ENCODE data around the gene LCE3E. TPM values are rescaled to one million over a fixed set of nuclear protein-coding genes. Genes with fewer than 3 reads are reported as not detected.

Gene LCE3E
- polyA plus RNA-seq, 1 donor, result not detected

DNA sequence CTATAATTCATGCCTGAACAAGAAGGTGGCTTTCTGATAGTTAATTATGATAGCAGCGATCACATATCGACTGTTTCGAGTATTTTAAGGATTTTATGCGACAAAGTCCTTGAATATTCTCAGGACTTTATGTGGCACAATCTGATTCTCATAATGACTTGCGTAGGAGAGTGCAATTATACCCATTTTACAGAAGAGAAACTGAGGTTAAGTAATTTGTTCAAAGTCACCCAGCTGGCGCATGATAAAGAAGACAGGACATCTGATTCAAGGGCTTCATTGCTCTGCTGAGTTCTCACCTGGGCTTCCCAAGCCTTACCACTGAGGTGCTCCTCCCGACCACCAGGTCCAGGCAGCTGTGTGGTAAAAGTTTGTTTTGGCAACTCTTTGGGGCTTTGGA, 50.5 kb downstream of the LCE3E start:
- DNase-seq, result no peak

Other genes starting within 250 kb of the LCE3E start
- gene FLG, start 241.5 kb downstream of the LCE3E start, polyA plus RNA-seq (ENCODE audit: insufficient read length), result 4.4 TPM
- 0.40 TPM for gene FLG2, start 206.8 kb downstream of the LCE3E start, polyA plus RNA-seq (ENCODE audit: insufficient read length)
- gene CRNN, start 152.5 kb downstream of the LCE3E start, polyA plus RNA-seq (ENCODE audit: insufficient read length), result not detected
- gene LCE5A, start 56.0 kb downstream of the LCE3E start, polyA plus RNA-seq (ENCODE audit: insufficient read length), result 0.17 TPM
- not detected for gene CRCT1, start 52.3 kb downstream of the LCE3E start, polyA plus RNA-seq (ENCODE audit: insufficient read length)
- not detected for gene LCE3D, start 13.7 kb upstream of the LCE3E start, polyA plus RNA-seq (ENCODE audit: insufficient read length)
- gene LCE3C, start 33.5 kb upstream of the LCE3E start, polyA plus RNA-seq (ENCODE audit: insufficient read length), result not detected
- gene LCE3B, start 47.0 kb upstream of the LCE3E start, polyA plus RNA-seq (ENCODE audit: insufficient read length), result not detected
- gene LCE3A, start 56.3 kb upstream of the LCE3E start, polyA plus RNA-seq (ENCODE audit: insufficient read length), result not detected
- not detected for gene LCE2D, start 96.6 kb upstream of the LCE3E start, polyA plus RNA-seq (ENCODE audit: insufficient read length)
- gene LCE2C, start 108.5 kb upstream of the LCE3E start, polyA plus RNA-seq (ENCODE audit: insufficient read length), result not detected
- gene LCE2B, start 119.3 kb upstream of the LCE3E start, polyA plus RNA-seq (ENCODE audit: insufficient read length), result not detected
- not detected for gene LCE2A, start 131.6 kb upstream of the LCE3E start, polyA plus RNA-seq (ENCODE audit: insufficient read length)
- not detected for gene LCE4A, start 141.4 kb upstream of the LCE3E start, polyA plus RNA-seq (ENCODE audit: insufficient read length)
- gene KPRP, start 191.2 kb upstream of the LCE3E start, polyA plus RNA-seq (ENCODE audit: insufficient read length), result not detected
- gene LCE1F, start 208.4 kb upstream of the LCE3E start, polyA plus RNA-seq (ENCODE audit: insufficient read length), result not detected
- not detected for gene LCE1E, start 219.5 kb upstream of the LCE3E start, polyA plus RNA-seq (ENCODE audit: insufficient read length)
- not detected for gene LCE1D, start 229.9 kb upstream of the LCE3E start, polyA plus RNA-seq (ENCODE audit: insufficient read length)
- not detected for gene LCE1C, start 239.9 kb upstream of the LCE3E start, polyA plus RNA-seq (ENCODE audit: insufficient read length)
- not detected for gene LCE1B, start 245.2 kb upstream of the LCE3E start, polyA plus RNA-seq (ENCODE audit: insufficient read length)

Measured in left kidney (tissue), 2 donors.